Suprapubic skin (tissue), 4 donors: ENCODE measurements around the gene TFCP2L1. TPM values are rescaled to one million over a fixed set of nuclear protein-coding genes. Genes with fewer than 3 reads are reported as not detected.

Experiments used
- DNase-seq, 2 donors: peaks; one replicate each; pipeline ENCODE4 v3.0.0-alpha.2; 2019; ENCODE audit warnings: low spot score in 2 of 2
- H3K27ac ChIP-seq: fragments of 200-600 bp; sonication (generic); one replicate; pipeline ENCODE4 v1.5.1; 2019
- H3K27me3 ChIP-seq: fragments of 200-600 bp; sonication (generic); one replicate; pipeline ENCODE4 v1.5.1; 2019
- H3K36me3 ChIP-seq: fragments of 200-600 bp; sonication (generic); one replicate; pipeline ENCODE4 v1.5.1; 2019
- H3K4me1 ChIP-seq: fragments of 200-600 bp; sonication (generic); one replicate; pipeline ENCODE4 v1.5.1; 2019
- H3K4me3 ChIP-seq: fragments of 200-600 bp; sonication (generic); one replicate; pipeline ENCODE4 v1.5.1; 2019; ENCODE audit warnings: mild to moderate bottlenecking
- H3K9me3 ChIP-seq: fragments of 200-600 bp; sonication (generic); one replicate; pipeline ENCODE4 v1.5.1; 2019
- CTCF ChIP-seq, 2 donors: fragments of 200-600 bp in 1 of 2; fragments of 450-650 bp in 1 of 2; sonication (generic) in 1 of 2; IDR thresholded peaks; one replicate each; pipeline ENCODE4 v1.5.1; 2016 to 2019; ENCODE audit warnings: antibody characterized with exemption in 2 of 2, mild to moderate bottlenecking in 1 of 2, moderate library complexity in 1 of 2
- EP300 ChIP-seq: sonication (generic); formaldehyde crosslinking; IDR thresholded peaks from one replicate; pipeline ENCODE4 v1.6.1; 2017; ENCODE audit warnings: antibody characterized with exemption
- POLR2A ChIP-seq, 2 donors: fragments of 450-650 bp; IDR thresholded peaks; one replicate each; pipeline ENCODE4 v1.6.1; 2017; ENCODE audit warnings: antibody characterized with exemption in 2 of 2, mild to moderate bottlenecking in 2 of 2, moderate library complexity in 2 of 2
- POLR2AphosphoS5 ChIP-seq, 3 donors: sonication (generic); formaldehyde crosslinking; IDR thresholded peaks; one replicate each; pipeline ENCODE4 v1.6.1; 2017; ENCODE audit warnings: antibody characterized with exemption in 3 of 3
- WGBS: methylation state at CpG from one replicate; pipeline ENCODE4 v1.1.5; 2018; 5-methylcytosine and 5-hydroxymethylcytosine counted together
- total RNA-seq, 4 donors: library from RNA; depleted of rRNA; stranded (reverse); fragments of >200 nt; gene quantifications; one replicate each; pipeline ENCODE4 v1.1.0, GENCODE V29; 2016

TFCP2L1 gene
- total RNA-seq, 4 donors from 2014 or later, result 33.5 to 64.1 (median 52.7) TPM

- Histone ChIP-seq H3K4me3 (no peak overlapping the region), H3K27me3 (no peaks in the 10 kb centered on the region), H3K36me3 (peaks cover 28% of the 10 kb centered on the region), H3K4me1 (no peaks in the 10 kb centered on the region), H3K9me3 (no peaks in the 10 kb centered on the region), H3K27ac (no peak overlapping the region)
- peak in 1 of 2 donors; percentile 43 for DNase-seq
- WGBS, result 78% methylated on average over 12 of the region's 15 CpGs
- TF ChIP-seq POLR2A (IDR thresholded peaks at IDR 0.05) (no peak), CTCF (IDR thresholded peaks at IDR 0.05) (no peak), EP300 (no peak), POLR2AphosphoS5 (IDR thresholded peaks at IDR 0.05) (no peak)
Measured at GRCh38 chr2:121246704-121247255, 38.2 kb downstream of the TFCP2L1 start.

- no peak overlapping the region for H3K27ac ChIP-seq
- TF ChIP-seq CTCF (IDR thresholded peaks at IDR 0.05) (no peak), POLR2AphosphoS5 (IDR thresholded peaks at IDR 0.05) (no peak), EP300 (no peak), POLR2A (IDR thresholded peaks at IDR 0.05) (no peak)
- H3K9me3 ChIP-seq, result no peaks in the 10 kb centered on the region
- DNase-seq, result peak in 1 of 2 donors; percentile 41
- no peaks in the 10 kb centered on the region for H3K27me3 ChIP-seq
- 76% methylated on average over 2 of the region's 4 CpGs for whole genome bisulfite sequencing
- H3K4me3 ChIP-seq, result no peak overlapping the region
- H3K4me1 ChIP-seq, result no peaks in the 10 kb centered on the region
- peaks cover 33% of the 10 kb centered on the region for H3K36me3 ChIP-seq
Measured at GRCh38 chr2:121245913-121246312, 39.1 kb downstream of the TFCP2L1 start.

GRCh38 chr2:121245120-121245820 lies 39.7 kb downstream of the TFCP2L1 start:
- no peak overlapping the region for H3K27ac ChIP-seq
- H3K36me3 ChIP-seq, result peaks cover 37% of the 10 kb centered on the region
- H3K27me3 ChIP-seq, result no peaks in the 10 kb centered on the region
- DNase-seq, result peak in 1 of 2 donors; percentile 43
- 86% methylated on average over 11 of the region's 13 CpGs for WGBS
- no peaks in the 10 kb centered on the region for H3K4me1 ChIP-seq
- no peak for TF ChIP-seq EP300
- no peak for TF ChIP-seq POLR2AphosphoS5 (IDR thresholded peaks at IDR 0.05)
- no peak for TF ChIP-seq CTCF (IDR thresholded peaks at IDR 0.05)
- TF ChIP-seq POLR2A (IDR thresholded peaks at IDR 0.05), result no peak
- H3K4me3 ChIP-seq, result no peak overlapping the region
- no peaks in the 10 kb centered on the region for H3K9me3 ChIP-seq

GRCh38 chr2:121244616-121245015 lies 40.4 kb downstream of the TFCP2L1 start:
- WGBS, result 94% methylated on average over 11 of the region's 11 CpGs
- no peaks in the 10 kb centered on the region for H3K27me3 ChIP-seq
- no peak for TF ChIP-seq POLR2A (IDR thresholded peaks at IDR 0.05)
- TF ChIP-seq CTCF (IDR thresholded peaks at IDR 0.05), result no peak
- no peak for TF ChIP-seq POLR2AphosphoS5 (IDR thresholded peaks at IDR 0.05)
- TF ChIP-seq EP300, result no peak
- no peak overlapping the region for H3K4me3 ChIP-seq
- no peak overlapping the region for H3K27ac ChIP-seq
- H3K36me3 ChIP-seq, result peaks cover 43% of the 10 kb centered on the region
- H3K4me1 ChIP-seq, result no peaks in the 10 kb centered on the region
- peak in 1 of 2 donors; percentile 25 for DNase-seq
- H3K9me3 ChIP-seq, result no peaks in the 10 kb centered on the region

GRCh38 chr2:121243821-121244460 lies 41.1 kb downstream of the TFCP2L1 start:
- H3K4me3 ChIP-seq, result no peak overlapping the region
- H3K4me1 ChIP-seq, result no peaks in the 10 kb centered on the region
- peaks cover 50% of the 10 kb centered on the region for H3K36me3 ChIP-seq
- H3K27ac ChIP-seq, result no peak overlapping the region
- WGBS, result 86% methylated on average over 10 of the region's 16 CpGs
- TF ChIP-seq CTCF (IDR thresholded peaks at IDR 0.05) (no peak), POLR2A (IDR thresholded peaks at IDR 0.05) (no peak), POLR2AphosphoS5 (IDR thresholded peaks at IDR 0.05) (no peak), EP300 (no peak)
- H3K9me3 ChIP-seq, result no peaks in the 10 kb centered on the region
- DNase-seq, result peak in 1 of 2 donors; percentile 48
- no peaks in the 10 kb centered on the region for H3K27me3 ChIP-seq
